HG02588 (cell line): Measurements from ENCODE around the gene IL1B.

Experiments used
- ATAC-seq: cut with Tn5 transposase; IDR thresholded peaks from one replicate; pipeline ENCODE4 v1.9.1; 2021; ENCODE audit warnings: mild to moderate bottlenecking, moderate library complexity; ENCODE audit not compliant: unreplicated experiment

IL1B gene

DNA sequence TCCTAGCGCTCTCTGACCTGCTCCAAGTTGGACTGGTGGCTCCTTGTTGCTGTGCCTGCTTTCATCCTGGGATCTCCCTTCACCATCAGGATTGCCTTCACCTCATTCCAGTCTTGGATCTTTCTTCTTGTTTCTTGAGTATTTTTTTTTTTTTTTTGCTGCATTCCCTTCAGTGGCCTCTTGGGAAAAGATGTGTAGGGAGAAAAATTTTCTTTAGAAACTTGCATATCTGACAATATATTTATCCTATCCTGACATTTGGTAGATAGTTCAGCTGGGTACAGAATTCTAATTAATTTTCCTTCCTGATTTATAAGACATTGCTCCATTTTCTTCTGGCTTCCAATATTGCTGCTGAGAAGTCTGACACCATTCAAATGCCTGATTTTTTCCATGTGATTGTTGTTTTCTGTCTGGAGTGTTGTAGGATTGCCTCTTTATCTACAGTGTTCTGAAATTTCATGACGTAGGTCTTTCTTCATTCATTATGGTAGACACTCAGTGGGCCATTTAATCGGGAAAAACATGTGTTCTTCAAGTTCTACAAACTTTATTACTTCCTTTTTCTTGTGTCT lies 29.3 kb downstream of the IL1B start:
- no peak for ATAC-seq

DNA sequence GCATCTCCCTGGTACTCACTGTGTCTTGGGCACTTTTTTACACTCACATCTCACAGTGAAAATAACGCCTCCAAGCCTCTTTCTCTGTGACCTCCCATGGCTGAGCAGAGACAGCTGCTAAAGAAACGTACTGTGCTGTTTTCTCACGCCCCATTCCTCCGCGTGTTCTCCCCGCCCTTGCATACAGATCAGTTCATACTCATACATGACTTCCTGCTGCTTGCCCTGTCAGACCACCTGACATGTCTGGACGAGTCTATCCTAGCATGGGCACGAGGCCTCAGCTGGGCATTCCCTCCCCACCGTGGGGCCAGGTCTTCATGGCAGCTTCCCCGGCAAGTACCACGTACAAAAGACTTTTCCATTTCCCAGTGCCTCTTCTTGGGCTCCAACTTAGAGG lies 31.0 kb downstream of the IL1B start:
- ATAC-seq = peak; percentile 35

DNA sequence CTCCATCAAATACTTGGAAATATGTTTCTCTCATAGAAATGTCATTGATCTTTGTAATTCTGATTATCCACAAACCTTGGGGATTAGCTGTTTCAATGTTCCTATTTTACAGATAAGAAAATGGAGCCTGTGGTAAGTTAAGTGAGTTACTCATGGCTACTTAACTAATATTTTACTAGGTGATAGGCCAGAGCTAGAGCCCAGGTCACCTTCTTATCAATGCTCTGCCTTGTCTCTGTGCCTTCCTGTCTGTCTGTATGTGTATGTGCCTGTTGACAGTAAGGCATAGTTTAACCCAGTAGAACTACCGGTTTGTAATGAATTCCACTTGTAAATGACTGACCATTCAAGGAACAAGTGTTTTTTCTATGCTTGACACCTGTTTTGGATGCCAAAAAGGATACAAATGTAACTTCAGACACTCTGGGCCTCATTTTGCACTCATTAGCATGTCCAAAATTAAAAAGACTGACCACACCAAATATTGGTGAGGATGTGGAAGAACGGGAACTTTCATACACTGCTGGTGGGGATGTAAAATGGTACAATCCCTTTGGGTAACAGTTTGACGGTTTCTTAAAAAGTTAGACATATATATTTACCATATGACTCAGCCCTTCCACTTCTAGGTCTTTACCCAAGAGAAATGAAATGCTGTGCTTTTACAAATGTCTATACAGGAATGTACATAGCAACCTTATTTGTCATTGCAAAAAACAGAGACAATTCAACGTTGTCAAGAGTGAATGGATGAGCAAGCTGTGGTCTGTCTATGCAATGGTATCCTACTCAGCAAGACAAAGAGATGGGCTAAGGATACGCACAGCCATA lies 32.7 kb downstream of the IL1B start:
- no peak for ATAC-seq

DNA sequence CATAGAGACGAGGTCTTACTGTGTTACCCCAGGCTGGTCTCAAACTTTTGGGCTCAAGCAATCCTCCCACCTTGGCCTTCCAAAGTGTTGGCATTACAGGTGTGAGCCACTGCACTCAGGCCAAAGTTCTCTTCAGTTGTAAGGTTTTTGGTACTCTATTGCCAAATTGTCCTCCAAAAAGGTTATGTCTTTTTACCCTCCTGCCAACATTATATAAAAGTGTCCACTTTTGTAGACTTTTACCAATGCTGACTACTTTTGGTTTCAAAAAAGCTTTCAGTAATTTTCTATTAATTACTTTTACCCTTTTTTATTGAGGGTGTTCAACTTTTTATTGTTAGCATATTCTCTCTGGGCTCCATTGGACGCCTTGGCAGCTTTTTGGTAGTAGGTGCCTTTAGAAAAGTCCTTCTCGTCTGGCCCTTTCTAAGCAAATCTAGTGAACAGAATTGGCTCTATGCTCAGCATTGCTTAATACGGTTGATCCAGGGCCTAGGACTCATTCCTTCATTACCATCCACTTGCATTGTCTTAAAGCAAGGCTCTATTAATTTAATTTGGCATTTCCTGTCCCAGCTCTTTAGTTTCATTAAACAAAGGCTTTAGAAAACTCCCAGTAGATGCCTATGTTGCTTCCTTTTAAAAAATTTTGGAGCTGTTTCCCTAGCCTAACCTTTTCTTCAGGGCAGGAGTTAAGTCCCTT lies 35.5 kb downstream of the IL1B start:
- no peak for ATAC-seq

DNA sequence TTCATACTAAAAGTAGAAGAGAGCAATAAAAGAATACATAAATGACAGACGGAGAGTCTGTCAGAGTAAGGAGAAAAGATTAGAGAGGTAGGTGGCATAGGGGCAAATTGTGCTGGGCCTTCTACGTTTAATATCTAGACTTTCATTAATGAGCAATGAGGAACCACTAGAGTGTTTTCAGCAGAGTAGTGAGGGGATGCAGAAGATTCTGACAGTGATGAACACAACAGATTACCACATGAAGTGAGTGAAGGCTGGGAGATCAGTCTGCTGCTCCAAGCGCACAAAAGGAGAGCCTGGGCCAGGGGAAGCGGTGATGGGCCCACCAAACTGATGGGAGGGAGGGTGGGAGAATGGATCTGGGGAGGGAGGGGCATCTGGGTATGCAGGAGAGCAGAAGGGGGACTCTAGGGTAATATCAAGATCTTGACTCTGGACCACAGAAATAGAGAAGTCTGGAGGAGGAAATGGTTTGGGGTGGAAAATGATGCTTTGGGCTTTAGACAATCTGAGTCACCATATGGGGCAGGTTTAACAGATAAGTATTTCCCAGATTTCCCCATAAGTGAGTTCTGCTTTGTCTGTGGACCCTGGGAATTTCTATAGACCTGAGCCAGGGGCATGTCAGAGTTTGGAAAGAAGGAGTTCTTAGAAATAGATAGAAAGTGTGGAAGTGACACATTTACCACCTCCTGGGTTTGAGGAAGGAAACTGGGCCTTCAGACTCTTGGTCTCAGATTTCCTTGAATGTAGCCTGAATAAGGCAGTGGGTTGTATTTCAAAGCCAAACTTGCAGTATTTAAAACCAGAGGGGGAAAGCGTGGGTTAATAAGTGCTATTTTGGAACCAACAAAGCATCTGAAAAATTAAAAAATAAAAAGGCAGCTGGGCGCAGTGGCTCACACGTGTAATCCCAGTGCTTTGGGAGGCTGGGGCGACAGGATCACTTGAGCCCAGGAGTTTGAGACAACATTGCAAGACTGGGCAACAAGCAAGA lies 37.3 kb downstream of the IL1B start:
- no peak for ATAC-seq

DNA sequence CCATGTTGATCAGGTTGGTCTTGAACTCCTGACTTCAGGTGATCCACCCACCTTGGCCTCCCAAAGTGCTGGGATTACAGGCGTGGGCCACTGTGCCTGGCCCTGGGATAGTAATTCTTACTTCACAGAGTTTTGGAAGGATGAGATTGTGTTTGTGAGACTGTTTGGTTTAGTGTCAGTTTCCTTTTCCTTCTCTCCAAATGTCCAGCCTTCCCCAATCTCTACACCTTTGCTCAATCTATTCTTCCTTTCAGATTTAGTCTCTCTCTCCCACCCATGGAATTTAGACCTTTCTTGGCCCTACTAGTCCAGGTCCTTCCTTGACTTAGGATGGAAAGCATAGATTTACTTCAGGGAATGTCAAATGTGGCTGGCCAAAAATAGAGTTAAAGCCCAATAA lies 40.1 kb downstream of the IL1B start:
- ATAC-seq = no peak

DNA sequence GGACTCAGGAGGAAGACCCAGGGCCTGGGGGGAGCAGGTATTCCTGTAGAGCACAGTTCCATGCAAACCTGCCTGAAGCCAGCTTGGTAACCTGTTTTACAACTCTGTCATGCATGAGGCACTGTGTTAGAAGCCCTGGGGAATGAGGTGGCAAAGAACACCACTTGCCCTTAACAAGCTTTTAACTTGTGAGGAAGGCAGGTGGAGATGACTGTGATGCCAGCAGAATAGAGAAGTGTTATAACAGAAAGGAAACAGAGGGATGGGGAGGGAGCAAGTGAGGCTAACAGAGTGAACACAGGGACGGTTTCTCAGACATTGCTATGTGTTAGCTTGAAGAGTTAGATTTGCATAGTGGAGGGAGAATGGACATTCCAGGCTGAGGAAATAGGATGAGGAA lies 40.8 kb downstream of the IL1B start:
- no peak for ATAC-seq

DNA sequence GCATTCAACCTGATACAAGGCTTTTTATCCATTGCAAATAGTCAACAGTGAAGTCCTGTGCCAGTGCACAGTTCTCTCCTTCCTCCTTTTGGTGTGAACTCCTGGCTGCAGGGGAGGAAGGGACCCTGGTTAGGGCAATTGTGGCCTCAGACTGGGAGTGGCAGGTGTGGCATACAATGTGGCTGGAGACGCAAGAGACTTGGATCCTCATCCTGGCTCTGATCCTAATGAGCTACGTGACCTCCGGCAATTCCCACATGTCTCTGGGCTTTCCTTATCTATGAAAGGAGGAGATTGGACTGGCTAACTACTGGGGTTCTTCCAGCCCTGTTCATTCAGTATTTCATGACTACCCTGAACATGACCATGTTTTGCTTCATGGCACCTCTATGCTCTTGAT lies 41.7 kb downstream of the IL1B start:
- no peak for ATAC-seq

DNA sequence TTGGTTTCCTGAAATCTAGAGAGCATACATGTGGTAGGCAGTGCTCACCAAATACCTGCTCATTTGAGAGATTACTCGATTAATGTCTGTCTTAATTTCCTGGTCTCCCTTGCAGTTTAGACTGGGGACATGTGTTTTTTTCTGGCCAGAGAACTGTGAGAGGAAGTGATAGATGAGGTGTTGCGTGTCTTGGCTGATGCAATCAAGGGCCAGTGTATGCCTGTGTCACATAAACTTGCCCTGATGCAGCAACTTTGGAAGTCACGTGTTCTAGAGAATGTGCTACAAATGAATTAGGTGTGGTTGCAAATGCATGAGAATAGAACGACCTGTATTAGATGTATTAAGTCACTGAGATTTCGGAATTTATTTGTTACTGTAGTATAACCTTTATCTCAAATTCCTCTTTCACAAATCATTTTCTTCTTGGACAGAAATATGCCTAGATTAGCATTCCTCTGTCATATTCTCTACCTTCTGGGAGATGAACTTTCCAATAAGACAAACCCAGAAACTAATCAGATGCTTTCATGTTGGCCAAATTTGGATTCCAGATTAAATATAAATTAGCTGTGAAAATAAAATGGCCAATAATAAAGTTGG lies 42.3 kb downstream of the IL1B start:
- ATAC-seq = peak; percentile 62

DNA sequence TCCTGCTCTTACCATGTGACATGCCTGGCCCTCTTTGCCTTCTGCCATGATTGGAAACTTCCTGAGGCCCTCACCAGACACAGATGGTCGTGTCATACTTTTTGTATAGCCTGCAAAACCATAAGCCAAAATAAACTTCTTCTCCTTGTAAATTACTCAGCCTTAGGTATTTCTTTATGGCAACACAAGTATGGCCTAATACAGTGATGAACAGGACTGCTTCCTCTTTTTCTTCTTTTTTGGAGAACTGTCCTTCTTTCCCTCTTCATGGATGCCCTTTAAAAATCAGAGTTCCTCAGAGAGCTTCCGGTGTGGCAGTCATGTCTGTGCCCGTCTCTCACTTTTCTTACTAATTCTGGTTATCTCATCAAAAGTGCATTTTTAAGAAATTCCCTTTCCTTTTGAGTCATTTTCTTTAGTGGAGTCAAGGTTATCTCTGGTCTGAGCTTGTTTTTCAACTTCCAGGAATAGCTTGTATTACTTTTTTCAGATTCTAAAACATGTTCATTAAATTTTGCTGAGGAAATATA lies 43.1 kb downstream of the IL1B start:
- no peak for ATAC-seq

DNA sequence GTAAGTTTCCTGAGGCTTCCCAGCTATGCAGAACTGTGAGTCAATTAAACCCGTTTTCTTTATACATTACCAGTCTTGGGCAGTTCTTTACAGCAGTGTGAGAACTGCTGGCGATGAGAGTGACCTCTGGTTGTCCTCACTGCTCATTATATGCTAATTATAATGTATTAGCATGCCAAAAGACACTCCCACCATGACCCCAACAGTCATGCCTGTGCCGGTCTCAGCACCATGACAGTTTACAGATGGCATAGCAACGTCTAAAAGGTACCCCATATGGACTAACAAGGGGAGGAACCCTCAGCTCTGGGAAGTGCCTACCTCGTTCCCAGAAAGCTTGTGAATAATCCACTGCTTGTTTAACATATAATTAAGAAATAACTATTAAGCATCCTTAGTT lies 44.2 kb downstream of the IL1B start:
- ATAC-seq = no peak

DNA sequence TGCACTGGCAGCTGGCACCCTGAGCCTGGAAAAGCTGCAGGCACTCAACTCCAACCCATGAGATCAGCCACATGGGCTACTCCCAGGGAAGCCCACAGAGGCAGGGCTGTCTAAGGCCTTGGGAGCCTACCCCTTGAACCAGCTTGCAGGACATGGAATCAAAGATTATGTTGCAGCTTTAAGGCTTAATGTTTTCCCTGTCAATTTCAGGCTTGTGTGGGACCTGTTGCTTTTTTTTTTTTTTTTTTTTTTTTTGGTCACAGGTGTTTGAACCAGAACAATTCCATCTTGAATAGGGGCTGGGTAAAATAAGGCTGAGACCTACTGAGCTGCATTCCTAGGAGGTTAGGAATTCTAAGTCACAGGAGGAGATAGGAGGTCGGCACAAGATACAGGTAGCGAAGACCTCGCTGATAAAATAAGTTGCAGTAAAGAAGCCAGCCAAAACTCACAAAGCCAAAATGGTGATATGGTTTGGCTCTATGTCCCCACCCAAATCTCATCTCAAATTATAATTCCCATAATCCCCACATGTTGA lies 44.8 kb downstream of the IL1B start:
- ATAC-seq = no peak

DNA sequence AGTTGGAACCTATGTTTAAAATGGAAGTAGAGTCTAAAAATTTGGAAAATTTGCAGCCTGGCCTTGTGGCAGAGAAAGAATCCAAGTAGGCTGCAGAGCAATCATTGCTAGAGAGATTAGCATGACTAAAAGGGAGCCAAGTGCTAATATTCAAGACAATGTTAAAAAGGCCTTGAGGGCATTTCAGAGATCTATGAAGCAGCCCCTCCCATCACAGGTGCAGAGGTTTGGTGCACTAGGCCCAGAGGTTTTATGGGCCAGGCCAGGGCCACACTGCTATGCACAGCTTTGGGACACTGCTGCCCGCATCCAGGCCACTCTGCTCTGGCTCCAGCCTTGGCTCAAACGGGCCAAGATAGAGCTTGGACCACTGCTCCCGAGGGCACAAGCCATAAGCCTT lies 45.6 kb downstream of the IL1B start:
- no peak for ATAC-seq

DNA sequence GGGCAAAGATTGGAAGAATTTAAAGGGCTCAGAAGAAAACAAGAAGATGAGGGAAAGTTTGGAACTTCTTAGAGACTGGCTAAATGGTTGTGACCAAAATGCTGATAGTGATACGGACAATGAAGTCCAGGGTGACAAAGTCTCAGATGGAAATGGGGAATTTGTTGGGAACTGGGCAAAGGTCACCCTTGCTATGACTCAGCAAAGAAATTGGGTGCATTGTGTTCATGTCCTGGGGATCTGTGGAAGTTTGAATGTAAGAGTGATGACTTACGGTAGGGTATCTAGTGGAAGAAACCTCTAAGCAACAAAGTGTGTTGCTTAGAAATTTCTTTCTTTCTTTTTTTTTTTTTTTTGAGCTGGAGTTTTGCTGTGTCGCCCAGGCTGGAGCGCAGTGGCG lies 46.3 kb downstream of the IL1B start:
- no peak for ATAC-seq

DNA sequence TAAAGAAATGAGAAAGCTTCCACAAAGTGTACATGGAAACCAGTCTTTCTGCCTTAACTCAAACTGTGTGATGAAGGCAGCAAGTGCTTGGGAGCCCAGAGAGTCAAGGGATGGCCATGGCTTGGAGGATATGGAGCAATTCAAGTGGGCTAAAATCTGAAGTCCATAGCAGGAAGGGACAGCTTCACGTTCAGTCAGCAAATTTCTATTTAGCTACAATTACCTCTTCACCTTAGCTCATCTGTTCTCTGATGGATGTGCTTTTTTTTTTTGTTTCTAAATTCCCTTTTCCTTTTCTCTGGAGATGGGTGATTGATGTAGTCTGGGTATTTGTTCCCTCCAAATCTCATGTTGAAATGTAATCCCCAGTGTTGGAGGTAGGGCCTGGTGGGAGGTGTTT lies 47.4 kb downstream of the IL1B start:
- ATAC-seq = no peak

DNA sequence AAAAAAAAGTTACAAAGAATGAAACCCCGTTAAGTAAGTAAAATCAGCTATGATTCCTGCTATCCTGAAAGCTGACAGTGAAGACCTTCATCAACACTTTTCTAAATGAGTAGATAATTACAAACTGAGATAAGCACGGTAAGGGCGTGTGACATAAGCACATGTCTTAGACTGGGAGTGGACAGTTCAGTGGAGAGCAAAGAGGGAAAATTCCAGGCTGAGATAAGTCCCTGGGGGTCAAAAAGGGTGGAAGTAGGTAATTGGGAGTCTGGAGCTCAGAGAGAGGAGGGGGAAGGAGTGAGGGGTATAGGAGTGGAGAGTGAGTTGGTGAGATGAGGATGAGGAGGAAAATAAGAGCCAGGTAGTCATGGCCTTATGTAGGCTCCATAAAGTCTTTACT lies 47.9 kb downstream of the IL1B start:
- ATAC-seq = no peak

DNA sequence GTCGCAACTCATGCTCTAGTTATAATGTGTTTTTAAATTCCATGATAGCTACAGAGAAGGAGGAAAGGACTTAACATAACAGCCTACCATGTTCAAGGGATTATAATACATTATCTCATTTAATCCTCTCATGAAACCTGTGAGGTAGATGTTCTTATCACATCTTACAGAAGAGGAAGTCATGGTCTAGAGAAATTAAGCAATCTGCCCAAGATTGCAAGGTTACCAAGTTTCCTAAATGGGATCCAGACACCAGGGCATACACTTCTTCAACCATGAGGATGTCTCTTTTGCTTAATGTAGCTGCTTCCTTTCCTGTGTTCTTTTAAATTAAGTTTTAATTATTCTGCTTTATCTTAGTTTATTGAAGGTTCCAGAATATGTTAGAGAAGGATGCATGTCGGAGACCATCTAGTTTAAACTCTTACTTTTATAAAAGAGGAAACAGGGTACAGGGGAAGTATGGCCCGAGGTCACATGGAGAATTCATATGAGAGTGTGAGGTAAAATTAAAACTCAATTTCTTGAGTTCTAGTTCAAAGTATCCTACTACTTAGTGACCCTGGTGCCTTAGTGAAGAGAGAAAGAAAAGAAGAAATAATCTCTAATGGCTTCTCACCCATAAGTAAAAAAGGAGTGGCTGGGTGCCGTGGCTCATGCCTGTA lies 48.7 kb downstream of the IL1B start:
- no peak for ATAC-seq

DNA sequence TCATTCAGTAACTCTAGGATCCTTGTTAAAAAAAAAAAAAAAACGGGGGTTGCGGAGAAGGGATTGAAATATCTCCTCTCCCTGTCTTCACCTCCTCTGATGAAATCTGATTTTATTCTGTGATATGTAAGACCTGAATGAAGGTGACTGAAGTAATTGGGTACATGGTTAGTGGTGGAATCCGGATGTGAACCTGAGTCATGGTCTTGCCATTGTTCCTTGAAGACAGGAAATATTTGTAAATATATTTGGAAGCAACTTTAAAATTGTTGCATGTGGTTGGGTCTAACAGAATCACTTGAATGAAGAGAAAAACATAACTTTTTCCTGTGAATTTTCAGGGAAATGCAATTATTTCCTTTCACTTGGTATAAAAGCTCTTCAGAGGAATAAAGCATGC lies 49.3 kb downstream of the IL1B start:
- ATAC-seq = no peak
